ENCODE data around the gene MMP25. TPM values are rescaled to one million over a fixed set of nuclear protein-coding genes. Genes with fewer than 3 reads are reported as not detected.

MMP25 gene
- polyA plus RNA-seq, 3 donors = 0.71 to 26.6 (median 2.6) TPM

DNA sequence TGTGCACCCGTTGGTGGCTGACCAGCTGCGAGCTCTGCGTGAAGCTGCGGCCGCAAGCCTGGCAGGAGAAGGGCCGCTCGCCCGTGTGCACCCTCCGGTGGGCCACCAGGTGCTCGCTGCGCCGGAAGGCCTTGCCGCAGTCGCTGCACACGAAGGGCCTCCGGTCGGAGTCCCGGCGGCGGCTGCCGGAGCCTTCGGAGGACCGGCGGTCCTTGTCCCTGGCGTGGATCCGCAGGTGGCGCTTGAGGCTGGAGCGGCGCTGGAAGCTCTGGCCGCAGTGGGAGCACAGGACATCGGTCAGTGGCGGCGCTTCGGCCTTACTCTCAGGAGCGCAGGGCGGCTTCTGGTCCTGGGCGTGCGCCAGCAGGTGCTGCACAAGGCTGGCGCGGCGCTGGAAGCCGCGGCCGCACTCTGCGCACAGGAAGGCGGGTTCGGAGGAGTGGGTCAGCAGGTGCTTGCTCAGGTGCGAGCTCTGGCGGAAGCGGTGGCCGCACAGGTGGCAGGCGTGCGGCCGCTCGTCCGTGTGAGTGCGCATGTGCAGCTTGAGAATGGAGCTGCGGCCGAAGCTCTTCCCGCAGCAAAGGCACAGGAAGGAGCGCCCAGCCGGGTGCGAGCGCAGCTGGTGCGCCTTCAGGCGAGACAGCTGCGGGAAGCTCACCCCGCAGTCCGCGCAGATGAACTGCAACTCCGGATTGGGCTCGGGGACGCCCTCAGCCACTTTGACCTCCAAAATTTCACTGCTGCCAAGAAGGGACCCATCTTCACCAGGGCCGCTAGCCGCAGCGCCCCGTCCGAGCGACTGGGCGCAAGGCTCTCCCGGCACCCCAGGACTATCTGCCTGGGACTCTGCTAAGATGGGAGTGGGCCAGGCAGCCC is 43.6 kb downstream of the MMP25 start:
- intact Hi-C loops (cut with micrococcal nuclease) = no loop called here
- WGBS (ENCODE audit: insufficient coverage) = 99% methylated on average over 81 of the region's 81 CpGs
- Mint-ChIP-seq H3K36me3 (peaks cover 0 to 3% of the 10 kb centered on the region in 2 donors), H3K27me3 (ENCODE audit: low read depth in 3 of 3) (peaks cover 0 to 5% (median 0%) of the 10 kb centered on the region in 3 donors), H3K4me1 (peaks cover 37% of the 10 kb centered on the region), H3K9me3 (no peaks in the 10 kb centered on the region), H3K27ac (no peak overlapping the region), H3K4me3 (no peak overlapping the region)
- Histone ChIP-seq H3K79me2 (ENCODE audit: insufficient read depth, low read length) (peaks cover 10% of the 10 kb centered on the region), H3K27ac (ENCODE audit: low read depth in 1 of 2, low read length in 2 of 2) (no peak overlapping the region), H3K9me3 (replicated peaks in 1 of 2; ENCODE audit: control insufficient read depth in 1 of 2, insufficient read depth in 1 of 2, low read length in 2 of 2) (no peaks in the 10 kb centered on the region), H3K4me2 (replicated peaks; ENCODE audit: extremely low read depth, low read length, poor library complexity, severe bottlenecking) (no peak overlapping the region), H4K20me1 (ENCODE audit: insufficient read depth, low read length) (no peaks in the 10 kb centered on the region), H3K4me3 (replicated peaks in 1 of 3; ENCODE audit: low read depth in 2 of 3, low read length in 3 of 3) (no peak overlapping the region), H3K36me3 (replicated peaks in 1 of 2; ENCODE audit: control insufficient read depth in 1 of 2, insufficient read depth in 2 of 2, low read length in 2 of 2) (no peaks in the 10 kb centered on the region), H3K9ac (ENCODE audit: insufficient read depth, low read length, poor library complexity, severe bottlenecking) (no peak overlapping the region), H2AFZ (ENCODE audit: insufficient read depth, low read depth, low read length, poor library complexity, severe bottlenecking) (no peak overlapping the region), H3K27me3 (ENCODE audit: control insufficient read depth in 2 of 2, insufficient read depth in 2 of 2, low read length in 2 of 2) (no peaks in the 10 kb centered on the region), H3K4me1 (ENCODE audit: control insufficient read depth in 1 of 2, insufficient read depth in 2 of 2, low read length in 2 of 2) (peaks cover 32% of the 10 kb centered on the region in 2 donors)
- TF ChIP-seq CTCF (IDR thresholded peaks at IDR 0.05) = no peak
- no peak for DNase-seq

DNA sequence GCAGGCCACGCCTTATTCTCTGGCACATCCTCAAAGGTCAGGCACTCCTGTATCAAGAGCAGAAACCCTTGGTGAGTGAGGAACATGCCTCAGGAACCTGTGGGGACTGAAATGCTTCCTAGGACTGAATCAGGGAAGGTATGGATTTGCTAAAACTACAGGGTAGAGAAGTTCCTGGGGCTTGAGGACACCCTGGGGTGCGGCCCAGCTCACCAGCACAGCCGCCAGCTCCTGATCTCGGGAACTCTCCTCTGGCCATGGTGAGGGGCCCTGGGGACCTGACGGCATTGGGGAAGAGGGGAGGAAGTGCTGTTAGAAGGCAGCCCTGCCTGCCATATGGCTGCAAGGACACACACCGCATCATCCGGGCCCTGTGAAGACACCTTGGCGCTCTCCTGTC is 45.2 kb downstream of the MMP25 start:
- H3K27me3 ChIP-seq (ENCODE audit: control insufficient read depth in 2 of 2, insufficient read depth in 2 of 2, low read length in 2 of 2) = no peaks in the 10 kb centered on the region
- intact Hi-C loops (cut with micrococcal nuclease) = no loop called here
- H3K27ac ChIP-seq (ENCODE audit: low read depth in 1 of 2, low read length in 2 of 2) = no peak overlapping the region
- Mint-ChIP-seq H3K4me3 (no peak overlapping the region), H3K9me3 (no peaks in the 10 kb centered on the region), H3K27me3 (ENCODE audit: low read depth in 3 of 3) (peaks cover 0 to 5% (median 0%) of the 10 kb centered on the region in 3 donors), H3K27ac (peak overlapping the region in 1 of 7 donors; percentile 59), H3K4me1 (peaks cover 32% of the 10 kb centered on the region), H3K36me3 (no peaks in the 10 kb centered on the region)
- no peak overlapping the region for H3K4me3 ChIP-seq (replicated peaks in 1 of 3; ENCODE audit: low read depth in 2 of 3, low read length in 3 of 3)
- no peak for TF ChIP-seq CTCF (IDR thresholded peaks at IDR 0.05)
- DNase-seq = no peak
- H3K4me1 ChIP-seq (ENCODE audit: control insufficient read depth in 1 of 2, insufficient read depth in 2 of 2, low read length in 2 of 2) = peaks cover 28 to 30% of the 10 kb centered on the region in 2 donors
- 90% methylated on average over 7 of the region's 8 CpGs for WGBS (ENCODE audit: insufficient coverage)
- no peaks in the 10 kb centered on the region for H4K20me1 ChIP-seq (ENCODE audit: insufficient read depth, low read length)
- no peak overlapping the region for H3K9ac ChIP-seq (ENCODE audit: insufficient read depth, low read length, poor library complexity, severe bottlenecking)
- no peaks in the 10 kb centered on the region for H3K36me3 ChIP-seq (replicated peaks in 1 of 2; ENCODE audit: control insufficient read depth in 1 of 2, insufficient read depth in 2 of 2, low read length in 2 of 2)
- H3K9me3 ChIP-seq (replicated peaks in 1 of 2; ENCODE audit: control insufficient read depth in 1 of 2, insufficient read depth in 1 of 2, low read length in 2 of 2) = no peaks in the 10 kb centered on the region
- H3K79me2 ChIP-seq (ENCODE audit: insufficient read depth, low read length) = peaks cover 6% of the 10 kb centered on the region
- H2AFZ ChIP-seq (ENCODE audit: insufficient read depth, low read depth, low read length, poor library complexity, severe bottlenecking) = no peak overlapping the region
- H3K4me2 ChIP-seq (replicated peaks; ENCODE audit: extremely low read depth, low read length, poor library complexity, severe bottlenecking) = no peak overlapping the region
